Limb (tissue), 2 donors: Measurements from ENCODE around the gene SBF2.

Source experiments
- DNase-seq, 2 donors: peaks; one replicate each; pipeline ENCODE4 v3.0.0-alpha.2; 2016; ENCODE audit errors: extremely low spot score in 2 of 2

Gene SBF2

DNA sequence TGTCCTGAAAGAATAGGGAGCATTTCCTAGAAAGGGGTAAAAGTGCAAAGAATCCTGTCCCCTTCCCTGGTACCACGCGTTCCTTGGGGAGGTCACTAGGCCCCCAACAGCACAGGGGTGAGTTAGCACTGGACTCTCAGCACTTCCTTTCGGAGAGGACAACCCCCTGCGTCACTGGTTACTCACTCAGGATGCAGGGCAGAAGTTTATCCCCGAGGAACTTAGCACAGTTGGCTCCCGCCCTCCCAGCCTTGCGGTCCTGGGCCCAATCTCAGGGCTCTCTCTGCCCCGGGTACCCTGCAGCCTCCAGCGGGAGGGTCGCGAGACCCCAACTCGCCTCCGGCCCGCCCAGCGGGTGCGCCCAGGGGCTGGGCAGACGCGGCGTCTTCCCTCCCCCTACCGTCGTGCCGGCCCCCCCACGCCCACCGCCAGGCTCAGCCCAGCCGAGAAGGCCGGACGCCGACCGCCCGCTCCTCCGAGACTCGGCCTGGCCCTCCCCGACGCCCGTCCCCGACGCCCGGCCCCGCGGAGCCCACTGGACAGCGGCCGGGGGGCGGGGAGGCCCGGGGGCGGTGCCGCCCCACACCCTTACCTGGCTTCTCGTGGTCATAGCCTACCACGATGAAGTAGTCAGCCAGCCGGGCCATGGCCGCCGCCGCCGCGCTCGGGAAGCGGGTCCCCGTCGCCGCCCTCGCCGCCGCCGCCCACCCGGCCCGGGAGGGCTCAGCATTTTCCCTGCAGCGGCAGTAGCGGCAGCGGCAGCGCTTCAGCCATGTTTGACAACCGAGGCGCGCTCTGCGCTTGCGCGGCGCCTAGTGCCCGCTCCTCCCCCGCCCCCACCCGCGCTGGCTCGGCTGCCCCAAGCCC lies at the start of gene SBF2:
TSS of gene SBF2 (minus strand) at position 797 of the 867 bp plus-strand sequence. CDS start at position 647, 150 bp downstream.
- peak; percentile 89 to 95 for DNase-seq

DNA sequence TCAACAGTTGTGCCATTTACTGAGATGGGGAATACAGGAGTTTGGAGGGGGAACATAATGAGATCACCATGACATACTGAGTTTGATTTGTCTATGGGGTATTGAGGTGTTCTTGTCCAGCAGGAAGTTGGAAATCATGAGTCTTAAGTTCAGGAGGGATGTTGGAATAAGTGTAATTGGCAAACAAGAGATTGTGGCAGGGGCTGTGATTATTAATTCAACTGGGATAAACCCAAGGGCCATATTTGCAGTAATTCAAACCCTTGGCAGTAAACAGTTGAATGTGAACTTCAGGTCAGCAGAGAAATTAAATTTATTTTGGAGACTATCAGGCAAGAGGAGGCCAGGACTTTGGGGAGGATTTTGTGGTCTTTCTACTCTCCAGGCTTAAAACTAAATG lies 44.3 kb upstream of the SBF2 start:
- no peak for DNase-seq

DNA sequence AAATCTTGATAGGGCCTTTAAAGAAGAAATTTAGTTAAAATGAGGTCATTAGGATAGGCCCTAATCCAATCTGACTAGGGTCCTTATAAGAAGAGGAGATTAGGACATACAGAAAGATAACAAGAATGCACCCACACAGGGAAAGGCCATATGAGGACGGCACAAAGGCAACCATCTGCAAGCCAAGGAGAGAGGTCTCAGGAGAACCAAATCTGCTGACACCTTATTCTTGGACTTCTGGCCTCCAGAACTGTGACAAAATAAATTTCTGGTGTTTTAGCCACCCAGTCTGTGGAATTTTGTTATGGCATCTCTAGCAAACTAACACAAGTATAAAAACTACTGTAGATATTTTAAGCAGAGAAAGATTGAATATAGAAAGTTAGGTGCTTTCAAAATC lies 39.5 kb upstream of the SBF2 start:
- DNase-seq, result no peak

DNA sequence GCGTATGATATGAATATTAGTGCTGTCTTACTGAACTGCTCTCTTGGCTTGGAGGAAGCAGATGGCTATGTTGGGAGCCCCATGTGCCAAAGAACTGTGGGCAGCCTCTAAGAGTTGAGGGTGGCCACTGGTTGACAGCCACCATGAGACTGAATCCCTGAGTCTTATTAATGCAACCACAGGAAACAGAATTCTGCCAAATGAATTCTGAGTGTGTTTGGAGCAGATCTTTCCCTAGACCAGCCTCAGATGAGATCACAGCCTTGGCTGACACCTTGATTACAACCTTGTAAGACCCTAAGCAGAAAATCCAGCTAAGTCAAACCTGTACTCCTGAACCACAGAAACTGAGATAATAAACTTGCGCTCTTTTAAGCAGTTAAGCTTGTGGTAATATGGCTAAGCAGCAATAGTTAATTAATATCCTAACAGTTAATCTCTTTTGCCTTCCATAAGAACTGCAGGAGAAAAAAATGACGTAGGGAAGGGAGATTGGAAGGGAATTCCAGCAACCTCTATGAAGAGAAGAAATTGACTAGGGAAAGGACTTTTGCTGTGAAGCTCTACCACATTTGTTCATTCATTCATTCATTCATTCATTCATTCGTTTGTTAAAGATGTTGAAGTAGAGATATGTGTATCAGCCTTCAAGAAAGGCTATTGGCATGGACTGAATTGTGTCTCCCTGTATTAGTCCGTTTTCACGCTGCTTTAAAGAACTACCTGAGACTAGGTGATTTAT lies 37.7 kb upstream of the SBF2 start:
- no peak for DNase-seq

DNA sequence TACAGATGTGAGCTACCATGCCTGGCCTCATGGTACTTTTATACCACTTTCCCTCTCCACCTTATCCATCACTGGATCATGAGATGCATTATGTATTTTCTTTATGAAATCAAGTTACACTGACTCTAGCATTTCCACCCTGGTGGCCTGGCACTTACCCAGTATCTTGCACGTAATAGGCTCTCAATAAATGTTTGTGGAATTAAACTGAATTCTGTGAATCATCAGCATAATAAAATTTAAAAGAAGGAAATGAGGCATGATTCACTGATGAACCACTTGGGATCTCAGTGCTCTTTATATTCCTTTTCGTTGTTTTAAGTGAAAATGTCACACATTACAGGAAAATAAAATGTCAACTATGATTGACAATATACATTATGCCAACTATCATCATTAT lies 35.9 kb upstream of the SBF2 start:
- no peak for DNase-seq

DNA sequence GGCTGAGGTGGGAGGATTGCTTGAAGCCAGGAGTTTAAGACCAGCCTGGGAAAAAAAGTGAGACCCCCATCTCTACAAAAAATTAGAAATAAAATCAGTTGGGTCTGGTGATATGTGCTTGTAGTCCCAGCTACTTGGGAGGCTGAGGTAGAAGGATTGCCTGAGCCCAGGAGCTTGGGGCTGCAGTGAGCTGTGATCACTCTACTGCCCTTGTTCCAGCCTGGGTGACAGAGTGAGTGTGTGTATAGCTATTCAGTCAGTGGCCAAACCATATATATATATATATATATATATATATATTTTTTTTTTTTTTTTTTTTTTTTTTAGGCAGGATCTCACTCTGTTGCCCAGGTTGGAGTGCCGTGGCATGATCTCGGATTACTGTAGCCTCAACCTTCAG lies 35.3 kb upstream of the SBF2 start:
- DNase-seq, result no peak

DNA sequence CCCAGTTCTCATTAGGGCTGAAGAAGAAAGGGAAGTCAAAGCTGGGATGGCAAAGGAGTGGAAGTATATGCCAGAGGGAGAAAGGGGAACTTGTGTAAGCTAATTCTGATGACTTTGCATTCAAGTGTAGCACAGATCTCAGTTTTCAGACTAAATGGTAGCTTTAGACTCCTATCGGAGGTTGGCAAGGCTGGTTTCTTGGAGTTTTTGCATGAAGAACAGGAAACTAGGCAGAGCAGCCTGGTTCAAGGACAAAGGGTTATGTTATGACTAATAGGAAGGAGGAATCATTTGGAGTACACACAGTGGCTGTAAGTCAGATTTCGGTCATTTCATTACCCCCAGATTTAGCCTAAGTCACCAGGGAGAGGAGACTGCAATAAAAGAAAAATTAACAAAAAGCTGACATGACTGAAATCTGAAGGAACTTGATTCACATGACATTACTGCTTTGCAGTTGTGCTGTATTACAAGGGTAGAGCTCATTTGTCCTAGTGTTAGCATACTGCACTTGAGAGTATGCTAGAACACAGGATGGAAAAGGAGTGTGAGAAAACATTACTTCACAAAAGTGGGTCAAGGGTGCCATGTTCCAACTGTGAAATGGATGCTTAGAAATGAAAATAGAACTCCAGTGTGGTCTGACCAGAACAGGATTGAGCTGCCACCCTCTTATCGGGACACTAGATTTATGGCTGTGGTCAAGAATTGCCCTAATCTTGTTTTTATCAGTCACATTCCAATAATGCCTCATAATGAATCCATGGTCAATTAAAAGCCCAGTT lies 34.5 kb upstream of the SBF2 start:
- DNase-seq, result no peak

DNA sequence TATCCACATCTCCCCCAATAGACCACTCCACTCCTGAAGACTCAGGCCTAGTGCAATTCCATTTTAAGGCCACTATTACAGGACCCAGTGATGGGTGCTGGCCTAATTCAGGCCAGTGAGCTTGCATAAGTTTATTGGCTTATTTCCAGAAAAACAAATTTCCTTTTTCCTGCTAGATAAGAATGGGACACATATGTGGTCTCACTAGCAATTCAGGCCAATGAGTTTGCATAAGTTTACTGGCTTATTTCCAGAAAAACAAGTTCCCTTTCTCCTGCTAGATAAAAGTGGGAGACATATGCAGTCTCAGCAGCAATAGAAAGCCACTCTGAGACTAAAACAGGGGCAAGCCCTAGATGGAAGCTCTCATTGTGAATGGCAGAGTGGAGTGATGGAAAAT lies 33.2 kb upstream of the SBF2 start:
- DNase-seq, result no peak

DNA sequence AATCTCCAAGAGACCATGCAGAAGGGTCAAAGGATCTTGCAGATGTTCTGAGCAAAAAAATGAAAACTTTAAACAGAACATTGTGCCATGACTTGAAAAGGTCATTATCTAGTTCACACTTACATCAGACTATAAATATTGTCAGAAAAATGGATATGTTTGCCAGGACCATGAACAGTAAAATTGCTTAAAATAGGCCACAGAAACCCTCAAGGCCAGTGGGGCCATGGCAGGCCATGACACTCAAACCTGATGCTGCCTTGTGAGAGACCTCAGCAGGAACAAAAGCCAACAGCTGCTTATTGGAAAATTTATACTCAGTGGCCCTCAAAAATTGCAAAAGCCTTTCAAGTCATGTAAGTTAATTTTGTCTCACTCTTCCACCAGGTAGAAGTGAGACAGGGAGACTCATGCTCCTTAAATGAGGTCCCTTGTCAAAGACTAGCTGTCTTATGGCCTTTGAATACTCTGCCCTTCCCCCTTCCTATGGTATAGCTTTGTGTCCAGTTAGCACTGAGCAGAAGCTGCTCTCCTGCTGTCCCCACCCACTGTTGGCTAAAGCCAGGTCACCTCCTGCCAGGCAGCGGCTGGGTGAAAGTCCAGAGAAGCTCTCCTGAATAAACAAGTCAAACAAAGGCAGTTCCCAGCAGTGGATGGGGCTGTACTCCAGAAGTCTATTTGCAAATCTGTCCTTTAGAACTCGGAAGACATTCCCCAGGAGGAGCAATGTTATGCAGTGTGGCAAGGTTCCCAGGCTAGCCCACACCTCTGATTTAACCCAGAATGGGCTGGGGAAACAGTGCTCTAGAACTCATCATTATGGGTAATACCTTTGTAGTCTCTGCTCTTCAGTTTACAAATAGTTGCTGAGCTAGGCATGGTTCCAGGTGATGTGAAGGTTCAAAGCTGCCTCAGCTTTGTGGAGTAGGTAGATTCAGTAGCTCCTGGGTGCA lies 32.3 kb upstream of the SBF2 start:
- no peak for DNase-seq

DNA sequence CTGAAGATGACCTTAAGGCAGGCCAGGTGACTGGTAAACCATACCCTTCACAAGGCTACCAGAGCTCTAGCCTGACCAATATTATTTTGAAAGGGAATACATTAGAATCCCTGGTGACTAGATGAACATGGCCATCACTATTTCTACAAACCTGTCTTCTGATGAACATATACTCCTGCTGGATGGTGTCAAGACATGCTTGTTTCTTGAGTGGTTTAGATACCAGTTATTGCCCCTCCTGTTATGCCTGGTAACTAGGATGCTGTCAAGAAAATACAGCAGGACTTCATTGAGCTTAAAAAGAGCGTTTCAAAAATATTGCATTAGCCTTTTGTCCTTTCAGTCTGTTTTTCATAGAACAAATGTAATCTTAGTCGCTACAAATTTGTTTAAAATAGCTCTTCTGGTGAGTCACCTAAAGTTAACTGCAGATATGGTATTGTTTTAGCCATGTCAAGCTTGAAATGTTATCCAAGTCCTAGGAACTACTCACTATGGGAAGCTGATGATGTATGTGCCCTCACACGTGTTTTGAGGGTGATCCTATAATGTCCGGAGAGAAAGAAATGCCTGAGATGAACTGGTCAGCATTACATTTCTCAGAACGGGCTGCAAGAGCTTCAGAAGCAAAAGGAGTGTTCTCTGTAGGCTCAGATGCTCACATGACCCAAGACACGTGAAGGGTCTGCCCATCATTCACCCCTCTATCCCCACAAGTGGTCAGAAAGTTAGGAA lies 31.4 kb upstream of the SBF2 start:
- no peak for DNase-seq

DNA sequence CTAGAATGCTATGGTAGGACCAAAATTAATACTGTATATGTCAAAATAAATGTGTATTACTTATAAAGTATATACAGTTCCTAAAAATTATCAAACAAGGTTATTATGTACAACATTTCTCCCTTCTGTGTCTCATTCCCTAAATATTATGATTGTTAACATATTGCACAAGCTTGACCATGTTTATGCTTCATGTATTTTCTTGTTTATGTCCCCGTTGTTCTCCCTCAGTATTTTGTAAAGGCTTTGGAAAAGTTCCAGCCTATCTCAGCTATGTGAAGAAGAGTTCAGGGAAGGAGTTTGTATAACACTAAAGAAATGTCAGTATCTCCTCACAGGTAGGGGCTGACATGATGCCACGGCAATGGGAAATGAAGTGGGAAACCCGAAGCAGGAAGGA lies 30.5 kb upstream of the SBF2 start:
- no peak for DNase-seq

DNA sequence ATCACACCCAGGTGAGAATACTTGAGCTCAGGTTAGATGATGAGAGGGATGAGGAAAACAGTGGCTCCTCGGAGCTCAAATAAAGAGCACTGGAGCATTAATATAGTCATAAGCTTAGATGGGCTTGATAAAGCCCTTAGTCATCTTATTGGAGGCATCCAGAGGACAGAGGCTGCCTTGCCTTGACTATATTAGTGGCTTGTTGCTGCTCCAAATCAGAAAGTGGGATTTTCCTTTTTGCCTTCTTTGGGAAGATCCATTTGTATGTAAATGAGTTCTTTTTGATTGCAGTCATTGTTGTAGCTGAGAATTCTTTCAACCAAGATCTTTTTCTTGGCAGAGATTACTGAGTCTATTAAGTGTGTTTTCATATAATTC lies 29.8 kb upstream of the SBF2 start:
- no peak for DNase-seq

DNA sequence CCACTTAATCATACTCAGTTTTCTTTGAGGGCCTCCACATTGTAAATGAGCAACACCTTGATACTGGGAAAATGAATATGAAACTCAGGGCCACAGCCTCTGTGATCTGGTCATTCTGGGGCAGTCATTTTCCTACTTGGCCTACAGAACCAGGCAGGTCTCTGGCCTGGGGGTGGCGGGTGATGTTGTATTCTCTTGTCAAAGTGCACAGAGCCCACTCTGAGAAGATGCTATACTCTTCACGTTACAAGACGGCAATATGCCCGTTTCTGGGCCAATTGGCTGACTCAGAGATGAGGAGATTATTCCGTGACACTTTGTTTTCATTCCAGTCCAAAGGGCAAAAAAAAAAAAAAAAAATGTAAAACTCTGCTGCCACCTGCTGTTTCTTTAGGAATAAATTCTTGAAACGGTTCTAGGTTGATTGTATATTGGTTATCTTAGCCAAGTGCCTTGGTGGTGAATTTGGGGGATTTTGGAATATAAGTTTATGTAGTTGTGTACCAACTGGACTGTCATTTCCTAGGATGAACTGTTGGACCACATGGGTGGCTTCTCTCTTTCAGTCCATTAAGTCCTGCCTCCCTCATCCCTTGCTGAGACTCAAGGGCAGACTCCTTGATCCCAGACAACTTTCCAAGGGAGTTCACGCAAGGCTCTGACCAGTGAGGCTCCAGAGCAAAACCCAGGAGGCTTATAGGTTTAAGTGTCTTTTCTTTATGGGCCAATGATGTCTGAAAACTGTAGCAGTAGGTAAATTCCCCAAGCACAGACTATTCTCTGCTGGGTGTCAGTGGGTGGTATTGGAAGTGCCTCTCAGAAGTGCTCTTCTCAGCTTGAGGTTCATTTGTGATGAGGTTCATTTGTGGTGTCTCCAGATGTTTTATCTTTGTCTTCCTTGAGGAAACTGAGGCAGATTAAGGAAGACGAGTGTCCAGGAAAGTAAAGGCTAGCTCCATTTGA lies 29.1 kb upstream of the SBF2 start:
- peak; percentile 67 to 78 for DNase-seq

DNA sequence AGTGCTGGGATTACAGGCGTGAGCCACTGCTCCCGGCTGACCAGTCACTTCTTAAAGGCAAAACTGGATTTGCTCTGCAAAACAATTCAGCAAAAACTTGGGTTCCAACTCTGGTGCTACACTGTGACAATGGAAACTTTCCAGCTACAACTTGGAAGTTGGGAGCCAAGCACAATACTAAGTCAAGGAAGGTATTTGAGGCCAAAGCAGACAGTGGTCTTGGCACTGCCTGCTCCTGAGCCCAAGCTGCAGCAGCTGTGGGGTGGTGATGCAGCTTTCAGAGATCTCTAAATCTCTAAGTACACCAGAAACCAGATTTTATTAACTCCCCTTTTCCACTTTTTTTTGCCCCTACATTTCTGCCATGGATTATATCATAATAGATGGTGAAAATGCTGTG lies 28.4 kb upstream of the SBF2 start:
- no peak for DNase-seq

DNA sequence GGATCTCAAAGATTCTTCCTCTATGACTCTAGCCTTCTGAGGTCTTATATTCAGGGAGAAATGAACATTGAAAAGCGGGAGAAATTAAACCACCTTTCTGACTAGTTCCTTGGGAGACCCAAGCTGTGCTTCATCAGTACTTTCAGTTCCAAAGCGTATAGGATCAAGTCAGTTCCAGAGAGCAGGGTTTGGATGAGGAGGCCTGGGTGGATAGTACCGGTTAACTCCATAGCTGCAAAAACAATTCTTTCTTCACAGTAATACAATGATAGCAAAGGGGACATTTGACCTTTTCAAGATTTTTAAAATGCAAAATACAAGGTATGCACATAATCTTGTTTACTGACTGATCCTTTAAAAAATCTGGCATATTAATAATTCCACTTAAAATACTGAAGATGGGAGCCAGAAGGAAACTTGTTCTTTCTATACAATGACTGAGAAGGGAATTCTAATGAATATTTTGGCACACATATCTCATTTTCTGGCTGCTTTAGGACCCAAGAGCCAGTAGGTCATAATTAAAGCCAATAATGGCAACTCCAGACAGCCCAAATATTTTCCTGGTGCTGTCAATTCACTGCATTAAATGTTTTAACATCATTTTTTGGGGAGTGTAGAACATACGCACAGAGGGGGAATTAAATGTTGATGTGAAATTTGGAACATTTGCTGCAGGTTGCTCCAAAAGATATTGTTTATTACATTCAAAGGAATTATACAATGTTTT lies 26.9 kb upstream of the SBF2 start:
- DNase-seq, result no peak

DNA sequence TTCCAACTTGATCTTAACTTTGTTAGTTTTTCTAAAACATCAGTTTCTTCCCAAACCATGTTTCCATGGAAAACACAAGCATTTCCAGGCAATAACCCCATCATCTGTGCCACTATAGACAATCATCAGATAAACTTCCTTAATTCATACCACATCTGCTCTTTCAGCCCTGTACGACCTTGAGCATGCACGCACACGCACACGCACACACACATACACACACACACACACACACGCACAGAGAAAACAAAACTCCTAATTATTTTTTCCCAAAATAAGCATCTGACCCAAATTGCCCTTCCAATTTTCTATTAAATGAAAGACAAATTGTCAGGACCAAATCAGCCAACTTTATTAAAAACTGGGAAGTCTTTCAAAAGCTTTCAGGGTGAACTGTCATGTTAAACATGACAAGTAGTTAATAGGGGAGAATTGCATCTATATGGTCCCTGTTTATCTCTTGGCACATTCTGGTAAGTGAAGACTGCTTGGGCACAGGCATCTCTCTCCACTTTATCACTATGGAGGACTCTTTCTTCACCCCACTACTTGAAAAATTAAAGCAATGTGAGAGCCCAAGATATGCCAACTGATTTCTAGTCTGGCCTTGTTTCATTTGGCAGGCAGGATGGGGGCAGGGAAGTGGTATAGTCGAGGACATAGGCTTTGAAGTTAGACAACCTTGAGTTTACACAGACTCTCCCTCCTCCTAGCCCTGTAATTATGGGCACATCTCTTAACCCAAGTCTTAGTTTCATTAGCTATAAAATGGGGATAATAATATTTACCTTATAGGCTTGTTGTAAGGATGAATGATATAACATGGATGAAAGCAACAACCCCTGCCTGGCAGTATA lies 25.9 kb upstream of the SBF2 start:
- no peak for DNase-seq

DNA sequence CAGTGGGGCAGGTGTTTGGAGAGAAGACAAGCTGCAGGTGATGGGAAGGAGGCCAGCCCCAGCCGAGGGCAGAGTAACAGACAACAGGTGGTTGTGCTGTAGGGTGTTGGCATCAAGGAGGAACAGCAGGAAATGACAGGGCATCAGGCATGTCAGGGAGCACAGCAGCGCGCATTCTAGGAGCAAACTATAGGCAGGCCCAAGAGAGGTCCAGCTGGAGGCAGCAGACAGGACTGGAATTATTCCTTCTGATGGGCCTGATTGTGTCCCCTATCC lies 24.4 kb upstream of the SBF2 start:
- DNase-seq, result no peak
